CD4-positive, alpha-beta T cell treated with Interleukin-21 for 1 hour (primary cell): ENCODE results near the gene PRF1.
"Not testable (repeated sequence)": the region's sequence is repeated elsewhere in the genome, so short reads cannot be mapped to it uniquely, and the experiment has no call there.

Experiments
- DNase-seq: peaks from one replicate; pipeline ENCODE4 v3.0.0-alpha.2; 2020

The PRF1 gene

GRCh38 chr10:70602665-70603448 lies at the start of gene PRF1:
TSS of gene PRF1 (minus strand) at chr10:70602741. CDS start at chr10:70600902, 1,839 bp downstream.
- peak; percentile 86 for DNase-seq

- DNase-seq, result no peak
These were observed 49.1 kb upstream of the PRF1 start for GRCh38 chr10:70651661-70652060.

- no peak for DNase-seq
These were observed 48.2 kb upstream of the PRF1 start for GRCh38 chr10:70650718-70651117.

GRCh38 chr10:70650104-70650503 lies 47.6 kb upstream of the PRF1 start:
- DNase-seq, result no peak

- DNase-seq, result no peak
These were observed 47.0 kb upstream of the PRF1 start for GRCh38 chr10:70649526-70649925.

- no peak for DNase-seq
These were observed 45.9 kb upstream of the PRF1 start for GRCh38 chr10:70648427-70648826.

- DNase-seq, result no peak
These were observed 44.5 kb upstream of the PRF1 start for GRCh38 chr10:70647086-70647485.

- DNase-seq, result not testable (repeated sequence)
These were observed 42.4 kb upstream of the PRF1 start for GRCh38 chr10:70644959-70645358.

- DNase-seq, result not testable (repeated sequence)
These were observed 40.7 kb upstream of the PRF1 start for GRCh38 chr10:70643272-70643671.

GRCh38 chr10:70639640-70640383 lies 37.3 kb upstream of the PRF1 start:
- not testable (repeated sequence) for DNase-seq

GRCh38 chr10:70634515-70634914 lies 32.0 kb upstream of the PRF1 start:
- not testable (repeated sequence) for DNase-seq

GRCh38 chr10:70634011-70634410 lies 31.5 kb upstream of the PRF1 start:
- no peak for DNase-seq

- not testable (repeated sequence) for DNase-seq
These were observed 29.2 kb upstream of the PRF1 start for GRCh38 chr10:70631735-70632134.

- DNase-seq, result no peak
These were observed 26.8 kb upstream of the PRF1 start for GRCh38 chr10:70629338-70629737.

GRCh38 chr10:70626056-70626455 lies 23.5 kb upstream of the PRF1 start:
- DNase-seq, result no peak

GRCh38 chr10:70622981-70623844 lies 20.7 kb upstream of the PRF1 start:
- DNase-seq, result no peak

- no peak for DNase-seq
These were observed 20.0 kb upstream of the PRF1 start for GRCh38 chr10:70622541-70622940.

GRCh38 chr10:70621503-70622078 lies 19.1 kb upstream of the PRF1 start:
- no peak for DNase-seq

- no peak for DNase-seq
These were observed 17.4 kb upstream of the PRF1 start for GRCh38 chr10:70620020-70620289.

- no peak for DNase-seq
These were observed 16.9 kb upstream of the PRF1 start for GRCh38 chr10:70619271-70620019.

GRCh38 chr10:70618663-70619062 lies 16.1 kb upstream of the PRF1 start:
- DNase-seq, result no peak

- no peak for DNase-seq
These were observed 15.4 kb upstream of the PRF1 start for GRCh38 chr10:70617798-70618568.
